HT1080 (cell line): ENCODE data around the gene DEAF1. TPM values are rescaled to one million over a fixed set of nuclear protein-coding genes. Genes with fewer than 3 reads are reported as not detected.
A peak's percentile ranks its signal among the peaks of the same experiment; 100 is the strongest.

Experiments used
- DNase-seq: peaks from one replicate; pipeline ENCODE4 v3.0.0-alpha.2; 2015; ENCODE audit warnings: low read depth
- total RNA-seq: library from RNA; depleted of rRNA; stranded (reverse); fragments of >200 nt; shearing (Covaris generic); gene quantifications from 2 replicates; pipeline ENCODE4 v1.2.3, GENCODE V29; 2014

The DEAF1 gene
- total RNA-seq, 1 experiment from 2014 or later: 64.5 TPM

DNA sequence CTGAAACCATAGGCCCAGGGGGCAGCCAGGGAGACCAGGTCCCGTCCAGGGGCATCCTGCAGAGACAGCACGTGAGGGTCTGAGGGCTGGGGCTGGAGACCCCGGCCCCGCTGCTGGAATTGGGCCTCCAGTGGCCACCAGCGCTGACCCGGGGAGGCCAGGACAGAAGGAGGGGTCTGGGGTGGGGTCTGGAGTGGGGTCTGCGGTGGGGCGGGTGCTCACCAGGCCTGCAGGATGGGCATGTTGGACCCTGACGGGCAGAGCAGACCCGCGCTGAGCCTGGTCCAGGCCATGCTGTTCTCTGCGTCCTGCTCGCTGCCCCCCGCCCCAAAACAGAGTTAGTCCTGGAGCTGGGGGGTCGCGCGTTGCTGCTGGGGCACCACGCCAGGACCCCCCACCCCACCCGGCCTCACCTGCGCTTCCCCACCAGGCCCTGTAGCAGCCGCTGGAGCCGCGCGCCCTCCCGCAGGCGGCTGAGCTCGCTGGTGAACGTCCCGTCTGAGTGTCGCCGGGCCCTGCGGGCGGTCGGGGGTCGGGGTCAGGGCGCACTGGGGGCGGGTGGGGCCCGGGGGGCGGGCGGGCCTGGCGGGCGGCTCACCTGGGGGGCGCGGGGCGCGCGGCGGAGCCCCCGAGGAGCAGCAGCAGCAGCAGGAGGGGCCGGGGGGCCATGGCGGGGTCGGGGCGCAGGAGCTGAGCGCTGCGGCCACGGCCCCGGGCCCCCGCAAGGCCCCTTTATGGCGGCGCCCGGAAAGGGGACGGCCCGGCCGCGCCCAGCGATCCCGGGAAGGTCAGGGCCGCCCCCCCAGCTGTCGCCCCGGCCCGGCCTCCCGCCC lies 68.3 kb downstream of the DEAF1 start, which contains the start of gene SCT:
SCT (minus strand) TSS at position 707 of the 833 bp plus-strand sequence; CDS start at position 669, 38 bp downstream.
- no peak for DNase-seq

- no peak for DNase-seq
Observed at GRCh38 chr11:625636-626268, 69.3 kb downstream of the DEAF1 start.

DNA sequence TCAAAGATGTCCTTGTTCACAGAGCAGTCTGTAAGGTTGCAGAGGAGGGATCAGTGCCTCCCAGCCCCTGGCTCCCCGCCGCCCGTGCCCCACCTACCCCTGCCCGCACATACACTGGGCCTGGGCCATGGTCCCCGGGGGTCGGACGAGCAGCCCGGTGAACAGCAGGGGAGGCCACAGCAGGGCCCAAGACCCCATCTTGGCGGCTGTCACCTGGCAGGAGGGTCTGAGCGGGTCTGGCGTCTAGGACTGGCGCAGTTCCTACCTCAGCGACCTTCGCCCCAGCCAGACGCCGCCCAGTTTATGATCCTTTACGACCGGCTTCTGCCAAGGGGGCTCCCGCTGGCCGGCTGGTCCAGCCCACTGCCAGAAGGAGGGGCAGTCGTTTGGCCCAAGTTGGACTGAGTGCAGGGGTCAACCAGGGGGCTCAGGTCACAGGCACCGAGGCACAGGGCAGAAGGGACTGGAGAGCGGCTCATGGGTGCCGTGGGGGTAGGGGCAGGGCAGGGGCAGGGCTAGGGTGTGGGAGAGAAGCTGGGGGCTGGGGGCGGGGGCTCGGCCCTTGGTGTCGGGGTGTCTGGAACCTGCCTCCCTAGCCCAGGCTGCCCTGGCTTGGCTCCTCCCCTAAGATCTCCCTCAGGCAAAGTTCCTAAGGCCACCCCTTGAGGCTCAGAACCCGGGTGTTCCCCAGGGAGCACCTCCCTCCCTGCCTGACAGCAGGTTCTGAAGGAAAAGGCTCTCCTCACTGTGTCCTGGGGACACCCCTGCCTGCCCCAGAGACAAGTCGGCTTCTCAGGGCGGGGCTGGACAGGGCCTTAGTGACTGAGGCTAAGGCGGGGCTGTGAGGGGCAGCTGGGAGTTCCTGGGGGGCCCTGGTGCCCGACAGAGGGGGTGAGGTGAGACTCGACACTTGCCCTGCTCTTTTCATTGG lies 70.1 kb downstream of the DEAF1 start, which contains the start of gene CDHR5:
CDHR5 (minus strand) TSS at position 251 of the 931 bp plus-strand sequence; CDS start at position 198, 53 bp downstream.
- DNase-seq: no peak

DNA sequence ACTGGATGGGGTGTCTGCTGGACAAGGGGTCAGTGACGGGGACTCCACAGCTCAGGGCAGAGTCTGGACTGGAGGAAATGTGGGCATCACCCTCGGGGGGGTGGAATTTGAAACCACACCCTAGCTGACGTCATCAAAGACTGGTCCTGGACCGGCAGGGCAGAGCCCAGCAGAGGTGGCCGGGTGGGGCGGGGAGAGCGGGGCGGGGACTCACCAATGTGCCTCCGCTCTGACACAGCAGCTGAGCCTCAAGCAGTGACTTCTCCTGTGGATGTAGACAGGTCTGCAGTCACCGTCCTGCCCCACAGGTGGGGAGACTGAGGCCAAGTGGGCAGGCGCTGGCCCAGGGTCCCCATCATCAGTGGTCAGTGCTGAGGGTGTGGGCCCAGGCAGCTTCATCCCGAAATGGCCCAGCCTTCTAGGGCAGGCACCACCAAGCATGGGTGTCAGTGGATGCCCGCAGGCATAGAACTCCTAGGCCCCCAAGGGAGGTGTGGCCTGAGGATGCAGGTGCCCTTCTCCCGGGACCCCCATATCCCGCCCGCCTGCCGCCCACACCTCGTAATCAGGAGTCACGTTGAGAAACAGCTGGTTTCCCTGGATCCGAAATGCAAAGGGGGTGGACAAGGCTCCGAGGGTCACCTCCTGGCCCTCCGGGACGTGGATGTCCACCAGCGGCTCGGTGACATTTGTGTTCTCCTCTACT lies 70.9 kb downstream of the DEAF1 start:
- peak; percentile 30 for DNase-seq

DNA sequence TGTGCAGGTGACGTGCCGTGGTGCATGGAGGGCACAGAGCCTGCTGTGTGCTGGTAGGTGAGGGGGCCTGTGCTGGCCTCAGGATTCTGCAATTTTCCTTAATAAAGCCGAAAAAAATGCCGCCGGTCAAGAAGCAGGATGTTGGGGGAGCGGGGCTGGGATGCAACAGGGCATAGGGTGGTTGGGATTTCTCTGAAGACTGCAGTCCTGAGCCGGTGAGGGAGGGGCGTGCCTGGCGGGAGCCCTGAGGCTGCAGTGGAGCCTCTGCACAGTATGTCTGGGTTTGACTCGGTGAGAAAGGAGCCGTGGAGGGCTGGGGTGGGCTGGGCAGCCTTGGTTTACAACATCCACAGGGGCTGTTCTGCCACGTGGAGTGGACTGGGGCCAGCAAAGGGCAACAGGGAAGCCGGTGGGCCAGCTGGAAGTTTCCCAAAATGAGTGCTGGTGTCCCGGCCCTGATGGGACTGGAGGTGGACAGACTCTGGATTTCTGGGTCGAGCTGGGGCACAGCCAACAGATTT lies 71.6 kb downstream of the DEAF1 start:
- no peak for DNase-seq

- no peak for DNase-seq
Observed at GRCh38 chr11:621838-622237, 73.2 kb downstream of the DEAF1 start.

DNA sequence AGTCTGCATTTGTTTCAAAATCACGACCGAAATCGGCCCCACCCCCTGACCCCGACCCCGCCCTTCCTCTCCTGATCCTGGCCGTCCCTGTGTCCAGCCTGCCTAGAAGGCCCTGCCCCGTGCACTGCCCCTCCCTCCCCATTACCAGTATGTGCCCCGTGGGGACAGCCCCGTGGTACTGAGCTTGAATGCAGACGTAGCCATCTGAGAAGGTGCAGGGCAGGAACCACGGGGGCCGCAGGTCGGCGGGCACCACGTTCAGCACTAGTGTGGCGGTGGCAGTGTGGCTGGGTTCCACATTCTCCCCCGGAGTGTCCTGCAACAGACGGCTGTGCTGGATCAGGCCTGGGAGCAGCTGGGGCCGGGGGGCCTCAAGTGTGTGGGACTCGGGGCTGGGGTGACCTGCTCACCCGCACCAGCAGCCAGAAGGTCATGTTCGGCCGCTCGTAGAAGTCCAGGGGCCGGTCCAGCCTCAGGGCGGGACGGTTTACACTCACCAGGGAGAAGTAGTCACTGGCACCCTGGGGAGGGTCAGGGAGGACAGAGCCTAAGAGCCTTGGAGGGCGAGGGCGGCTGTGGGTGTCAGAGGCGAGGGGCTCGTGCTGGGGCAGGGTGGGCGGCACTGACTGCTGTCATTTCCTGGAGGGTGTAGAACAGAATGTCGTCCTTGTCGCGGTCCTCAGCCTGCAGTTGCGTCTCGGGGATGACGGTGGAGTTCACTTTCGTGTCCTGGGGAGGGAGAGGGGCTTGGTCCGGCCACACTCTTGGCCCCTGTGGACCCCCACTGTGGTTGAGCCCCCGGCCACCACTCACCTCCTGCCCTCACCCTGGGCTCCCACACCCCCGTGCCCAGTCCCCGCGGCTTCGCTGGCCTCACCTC lies 73.8 kb downstream of the DEAF1 start:
- DNase-seq: no peak

DNA sequence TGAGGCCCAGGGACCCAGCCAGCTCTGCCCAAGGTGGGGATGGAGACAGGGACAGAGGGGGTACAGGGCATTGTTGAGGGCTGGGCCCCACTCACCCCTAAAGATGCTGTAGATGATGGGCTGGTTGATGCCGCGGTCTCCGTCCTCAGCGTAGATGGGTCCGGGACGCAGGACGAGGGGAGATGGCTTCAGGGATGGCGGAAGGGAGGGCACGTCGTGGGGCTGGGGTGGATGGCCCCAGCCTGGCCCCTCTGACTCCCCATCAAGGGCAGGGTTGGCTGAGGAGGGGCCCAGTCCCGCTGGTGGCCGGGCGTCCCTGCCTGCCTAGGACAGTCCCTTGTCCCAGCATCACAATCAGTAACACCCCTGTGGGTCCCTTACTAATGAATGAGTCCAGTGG lies 74.8 kb downstream of the DEAF1 start:
- no peak for DNase-seq

DNA sequence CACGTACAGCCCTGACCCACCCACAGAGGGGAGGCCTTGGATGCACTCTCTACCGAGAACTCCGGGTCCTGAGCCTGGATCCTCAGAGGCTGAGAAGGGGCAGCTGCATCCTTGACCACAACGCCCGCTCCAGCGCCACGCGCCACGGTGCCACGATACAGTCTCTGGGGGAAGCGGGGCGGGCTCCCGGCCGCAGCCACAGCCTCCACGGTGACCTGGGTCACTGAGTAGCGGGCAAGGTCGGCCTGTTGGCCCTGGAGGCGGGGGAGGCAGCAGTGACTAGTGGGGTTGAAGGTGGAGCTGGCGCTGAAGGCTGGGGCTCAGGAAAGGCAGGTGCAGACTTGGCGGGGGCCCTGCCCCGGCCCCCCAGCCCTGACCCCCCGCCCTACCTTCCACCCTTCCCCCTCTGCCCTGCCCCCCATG lies 75.4 kb downstream of the DEAF1 start:
- no peak for DNase-seq

GRCh38 chr11:618856-619627 lies 76.0 kb downstream of the DEAF1 start:
- no peak for DNase-seq

DNA sequence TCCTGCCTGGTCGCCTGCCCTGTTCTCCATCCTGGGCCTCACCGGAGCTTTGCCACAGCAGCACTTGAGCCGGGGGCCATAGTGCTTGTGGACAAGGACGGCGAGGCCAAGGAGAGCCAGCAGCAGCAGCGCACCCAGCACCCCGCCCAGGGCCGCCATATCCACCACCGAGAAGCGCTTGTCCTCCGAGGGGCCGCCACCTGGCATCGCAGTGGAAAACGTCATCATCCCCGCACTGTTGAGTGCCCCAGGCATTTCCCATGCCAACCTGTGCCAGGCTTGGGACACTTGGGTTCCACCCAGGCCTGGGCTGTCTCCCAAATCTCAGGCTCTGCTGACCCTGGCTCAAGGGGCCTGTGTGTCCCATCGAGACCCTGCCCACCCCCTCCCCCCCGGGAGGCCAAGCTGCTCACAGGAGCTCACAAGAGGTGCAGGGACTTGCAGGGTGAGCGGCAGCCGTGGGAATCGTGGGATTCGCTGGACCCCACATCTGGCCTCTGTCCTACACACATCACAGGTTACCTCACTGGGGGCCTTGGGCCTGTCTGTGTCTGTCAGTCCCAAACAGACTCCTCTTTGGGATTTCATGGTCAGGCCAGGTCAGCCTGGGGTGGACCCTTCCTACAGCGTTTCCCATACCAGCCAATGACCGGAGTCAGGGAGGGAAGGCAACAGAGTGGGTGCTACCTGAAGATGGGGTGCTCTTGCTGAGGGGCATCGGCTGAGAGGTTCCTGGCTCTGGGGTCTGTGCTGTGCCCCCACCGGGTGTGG lies 76.9 kb downstream of the DEAF1 start:
- no peak for DNase-seq

- DNase-seq: no peak
Observed at GRCh38 chr11:617199-617911, 77.7 kb downstream of the DEAF1 start.

GRCh38 chr11:616320-617198 lies 78.5 kb downstream of the DEAF1 start:
- no peak for DNase-seq

DNA sequence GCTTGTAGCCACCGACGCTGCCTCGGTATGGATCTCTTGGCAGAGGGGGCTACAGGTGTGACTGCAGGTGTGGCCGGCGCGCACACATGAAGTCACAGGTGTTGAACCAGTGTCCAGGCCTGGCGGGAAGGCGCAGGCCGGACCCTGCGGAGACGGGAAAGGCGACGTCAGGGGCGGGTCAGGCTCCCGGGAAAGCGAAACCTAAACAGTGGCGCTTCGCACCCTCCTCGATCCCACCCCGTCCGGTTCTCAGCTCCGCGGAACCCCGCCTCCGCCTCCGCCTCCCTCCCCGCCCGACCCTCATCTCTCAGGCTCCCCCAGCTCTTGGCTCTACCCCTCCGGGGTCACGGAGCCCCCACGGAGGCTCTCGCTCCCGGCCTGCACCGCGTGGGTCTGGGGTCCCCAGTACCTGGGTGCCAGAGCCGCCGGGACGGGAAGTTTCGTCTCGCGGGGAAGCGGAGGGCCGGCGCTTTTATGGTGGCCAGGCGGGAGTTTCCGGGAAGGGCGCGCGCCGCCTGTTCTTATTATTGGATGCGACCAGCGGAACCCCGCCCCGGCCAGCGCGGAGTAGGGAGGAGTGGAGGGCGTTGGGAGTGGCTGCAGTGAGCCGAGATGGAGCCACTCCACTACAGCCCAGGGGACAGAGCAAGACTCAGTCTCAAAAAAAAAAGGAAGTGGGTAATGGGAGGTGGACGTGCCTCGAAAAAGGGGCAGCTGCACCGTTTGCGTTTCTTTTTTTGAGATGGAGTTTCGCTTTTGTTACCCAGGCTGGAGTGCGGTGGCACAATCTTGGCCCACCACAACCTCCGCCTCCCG lies 79.3 kb downstream of the DEAF1 start, which contains the start of gene IRF7:
IRF7 (minus strand) TSS at position 447 of the 816 bp plus-strand sequence. CDS start 586 bp downstream, outside the sequence.
- no peak for DNase-seq
